GM10266 (cell line): ENCODE results near the gene NPPB.

Source experiments
- DNase-seq: peaks from one replicate; pipeline ENCODE4 v3.0.0; 2012; ENCODE audit errors: extremely low spot score
- TF ChIP-seq, protein P1 (sequence below): IDR thresholded peaks from 2 replicates; pipeline ENCODE4 v1.5.1; 2012; ENCODE audit warnings: mild to moderate bottlenecking, low read depth; ENCODE audit not compliant: control insufficient read depth, insufficient read depth; ENCODE audit errors: missing control alignments

The NPPB gene

DNA sequence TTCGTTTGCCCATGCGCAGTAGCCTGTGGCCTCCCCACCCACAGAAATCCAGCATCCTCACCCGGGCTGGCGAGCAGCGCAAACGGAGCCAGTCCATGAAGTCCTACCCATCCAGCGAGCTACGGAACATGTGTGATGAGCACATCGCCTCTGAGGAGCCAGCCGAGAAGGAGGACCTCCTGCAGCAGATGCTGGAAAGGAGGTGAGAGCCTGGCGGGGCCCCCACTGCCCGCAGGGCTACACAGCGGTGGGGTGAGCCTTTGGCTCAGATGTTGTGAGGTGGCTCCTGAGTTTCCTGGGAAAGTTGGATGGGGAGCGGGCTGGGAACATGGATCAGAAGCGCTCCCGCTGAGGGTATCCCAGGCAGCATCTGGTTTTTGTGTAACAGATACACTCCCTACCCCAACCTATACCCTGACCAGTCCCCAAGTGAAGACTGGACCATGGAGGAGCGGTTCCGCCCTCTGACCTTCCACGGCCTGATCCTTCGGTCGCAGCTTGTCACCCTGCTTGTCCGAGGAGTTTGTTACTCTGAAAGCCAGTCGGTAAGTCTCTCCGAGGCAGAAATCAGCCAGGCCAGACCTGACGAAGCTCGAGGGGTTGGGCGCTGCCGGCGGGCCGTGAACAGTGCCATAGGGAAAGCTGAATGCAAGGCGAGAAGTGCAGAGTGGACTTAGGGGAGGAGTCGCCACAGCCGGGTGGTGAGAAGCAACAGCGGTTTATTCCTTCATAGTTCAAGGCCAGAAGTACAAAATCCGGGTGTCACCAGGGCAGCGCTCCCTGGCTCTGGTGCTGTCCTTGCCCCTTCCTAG is 21.6 kb downstream of the NPPB start:
- no peak for DNase-seq
- TF ChIP-seq, protein P1, sequence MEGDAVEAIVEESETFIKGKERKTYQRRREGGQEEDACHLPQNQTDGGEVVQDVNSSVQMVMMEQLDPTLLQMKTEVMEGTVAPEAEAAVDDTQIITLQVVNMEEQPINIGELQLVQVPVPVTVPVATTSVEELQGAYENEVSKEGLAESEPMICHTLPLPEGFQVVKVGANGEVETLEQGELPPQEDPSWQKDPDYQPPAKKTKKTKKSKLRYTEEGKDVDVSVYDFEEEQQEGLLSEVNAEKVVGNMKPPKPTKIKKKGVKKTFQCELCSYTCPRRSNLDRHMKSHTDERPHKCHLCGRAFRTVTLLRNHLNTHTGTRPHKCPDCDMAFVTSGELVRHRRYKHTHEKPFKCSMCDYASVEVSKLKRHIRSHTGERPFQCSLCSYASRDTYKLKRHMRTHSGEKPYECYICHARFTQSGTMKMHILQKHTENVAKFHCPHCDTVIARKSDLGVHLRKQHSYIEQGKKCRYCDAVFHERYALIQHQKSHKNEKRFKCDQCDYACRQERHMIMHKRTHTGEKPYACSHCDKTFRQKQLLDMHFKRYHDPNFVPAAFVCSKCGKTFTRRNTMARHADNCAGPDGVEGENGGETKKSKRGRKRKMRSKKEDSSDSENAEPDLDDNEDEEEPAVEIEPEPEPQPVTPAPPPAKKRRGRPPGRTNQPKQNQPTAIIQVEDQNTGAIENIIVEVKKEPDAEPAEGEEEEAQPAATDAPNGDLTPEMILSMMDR, result no peak

DNA sequence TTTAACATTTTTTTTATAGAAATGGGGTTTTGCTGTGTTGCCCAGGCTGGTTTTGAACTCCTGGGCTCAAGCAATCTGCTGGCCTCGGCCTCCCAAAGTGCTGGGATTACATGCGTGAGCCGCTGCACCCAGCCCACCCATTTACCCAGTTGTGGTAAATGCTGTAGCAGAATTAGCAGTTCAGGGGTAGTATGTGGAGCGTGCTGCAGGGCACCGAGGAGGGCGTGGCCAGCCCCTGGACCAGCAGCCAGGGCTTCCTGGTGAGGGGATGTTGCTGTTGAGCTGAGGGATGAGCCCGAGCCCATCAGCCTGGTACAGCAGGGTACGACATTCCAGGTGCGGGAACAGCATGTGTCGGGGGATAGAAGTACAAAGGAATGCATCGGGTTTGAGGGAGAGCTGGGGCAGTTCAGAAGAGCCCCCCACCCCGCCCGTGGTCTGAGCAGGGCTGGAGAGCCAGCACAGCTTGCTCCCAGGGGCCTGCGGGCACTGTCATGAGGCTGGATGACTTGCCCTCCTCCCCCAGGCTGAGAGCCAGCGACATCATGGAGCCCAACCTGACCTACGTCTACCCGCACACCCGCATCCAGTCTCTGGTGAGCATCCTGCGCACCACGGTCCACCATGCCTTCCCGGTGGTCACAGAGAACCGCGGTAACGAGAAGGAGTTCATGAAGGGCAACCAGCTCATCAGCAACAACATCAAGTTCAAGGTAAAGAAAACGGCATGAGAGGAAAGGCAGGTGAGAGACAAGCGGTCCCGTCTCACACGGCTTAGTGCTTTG is 23.1 kb downstream of the NPPB start:
- TF ChIP-seq, protein P1, result no peak

DNA sequence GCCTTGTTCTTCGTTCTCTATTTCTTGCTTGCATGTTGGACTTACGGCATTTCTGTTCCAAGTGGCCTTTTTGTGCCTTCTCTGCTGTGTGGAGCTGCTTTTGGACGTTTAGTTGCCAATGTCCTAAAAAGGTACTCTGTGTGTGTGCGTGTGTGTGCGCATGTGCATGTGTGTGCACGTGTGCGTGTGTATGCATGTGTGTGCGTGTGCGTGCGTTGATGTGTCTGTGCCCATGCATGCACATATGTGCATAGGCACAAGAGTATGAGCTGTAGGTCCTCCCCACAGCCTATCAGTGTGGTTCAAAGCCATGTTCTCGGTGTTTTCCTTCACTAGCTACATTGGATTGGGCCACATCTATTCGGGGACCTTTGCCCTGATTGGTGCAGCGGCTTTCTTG is 24.8 kb downstream of the NPPB start:
- TF ChIP-seq, protein P1, result no peak
- no peak for DNase-seq

More for the DNA sequence above, 23.1 kb downstream of the NPPB start:
- no peak for DNase-seq

DNA sequence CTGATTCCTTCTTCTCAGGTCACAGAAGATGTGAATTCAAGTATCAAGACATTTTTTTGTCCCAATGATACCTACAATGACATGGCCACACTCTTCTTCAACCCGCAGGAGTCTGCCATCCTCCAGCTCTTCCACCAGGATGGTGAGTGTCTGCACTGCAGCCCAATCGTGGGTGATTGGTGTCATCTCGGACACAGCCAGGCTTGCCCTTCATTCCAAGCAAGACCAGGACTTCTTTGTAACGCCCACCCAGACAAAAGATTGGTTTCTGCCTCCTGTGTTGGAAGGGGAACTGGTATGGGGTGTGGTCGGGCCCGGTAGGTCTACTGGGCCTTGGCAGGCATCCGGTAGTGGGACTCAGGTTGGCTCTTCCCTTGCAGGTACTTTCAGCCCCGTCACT is 25.2 kb downstream of the NPPB start:
- TF ChIP-seq, protein P1, result no peak
- no peak for DNase-seq

DNA sequence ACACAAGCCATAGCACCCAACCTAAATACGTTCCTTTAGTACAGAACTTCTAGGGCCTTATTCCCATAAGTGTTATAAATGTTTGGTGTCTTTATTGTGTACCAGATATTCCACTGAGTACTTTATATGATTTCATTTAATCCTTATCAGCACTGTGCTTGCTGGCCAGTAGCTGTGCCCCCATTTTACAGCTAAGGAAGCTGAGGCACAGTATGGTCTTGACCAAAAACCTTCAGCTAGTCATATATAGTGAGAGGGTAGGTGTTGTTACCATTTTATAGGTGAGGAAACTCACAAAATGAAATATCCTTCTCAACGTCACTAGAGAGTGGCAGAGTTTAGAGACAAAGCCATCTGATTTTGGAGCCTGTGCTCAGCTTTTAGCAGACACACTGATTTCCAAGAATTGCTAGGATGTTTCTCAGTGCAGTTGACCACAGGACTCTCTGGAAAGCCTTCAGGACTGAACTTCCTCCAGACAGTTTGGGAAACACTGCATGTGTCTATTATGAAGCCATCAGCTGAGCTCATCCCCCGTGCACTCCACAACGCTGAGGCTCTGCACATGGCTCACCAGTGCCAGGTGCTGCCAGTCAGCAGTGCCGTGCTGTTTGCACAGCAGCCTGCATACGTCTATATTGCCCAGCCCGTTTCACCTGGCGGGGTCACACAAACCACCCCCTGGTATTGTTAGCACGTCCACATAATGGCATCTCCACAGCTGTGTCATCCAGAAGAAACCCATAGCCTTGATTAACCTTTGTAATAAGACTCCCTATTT is 26.6 kb downstream of the NPPB start:
- TF ChIP-seq, protein P1, result no peak
- DNase-seq, result no peak

DNA sequence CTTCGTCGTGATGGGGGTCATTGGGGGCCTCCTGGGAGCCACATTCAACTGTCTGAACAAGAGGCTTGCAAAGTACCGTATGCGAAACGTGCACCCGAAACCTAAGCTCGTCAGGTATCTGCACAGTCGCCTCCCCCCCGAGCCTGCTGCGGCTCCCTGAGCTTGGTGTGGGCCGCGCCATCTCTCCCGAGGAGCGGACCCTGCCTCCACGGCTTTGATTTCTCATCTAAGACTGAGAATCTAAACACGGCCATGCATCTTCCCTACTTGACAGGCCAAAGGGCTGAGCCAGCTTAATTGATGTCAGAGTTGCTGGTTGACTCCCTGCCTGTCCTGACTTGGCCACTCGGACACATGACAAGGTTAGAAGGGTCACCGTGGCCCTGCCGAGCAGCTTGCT is 30.2 kb downstream of the NPPB start:
- DNase-seq, result no peak
- TF ChIP-seq, protein P1, result no peak
